HG02852 (cell line): ENCODE results near the gene KLK13.

Source experiments
- ATAC-seq: cut with Tn5 transposase; IDR thresholded peaks from one replicate; pipeline ENCODE4 v1.9.1; 2021; ENCODE audit warnings: mild to moderate bottlenecking, moderate library complexity; ENCODE audit not compliant: unreplicated experiment

Gene KLK13

DNA sequence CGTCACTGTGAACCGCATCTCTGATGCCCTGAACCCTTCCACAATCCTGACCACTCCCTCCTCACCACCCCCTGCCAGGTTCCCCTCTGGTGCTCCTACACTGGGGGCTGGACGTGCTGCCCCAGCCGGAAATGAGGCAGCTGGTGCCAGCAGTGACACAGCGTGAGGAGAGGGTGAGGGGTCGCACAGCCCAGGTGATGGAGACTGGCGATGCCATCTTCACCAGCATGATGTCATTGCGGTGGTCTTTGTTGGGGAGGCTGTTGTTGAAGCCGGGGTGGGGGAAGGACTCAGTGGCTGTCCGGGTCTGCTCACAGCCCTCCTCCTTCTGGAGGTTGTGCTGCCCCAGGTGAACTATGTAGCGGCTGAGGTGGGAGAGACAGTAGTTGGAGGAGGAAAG is 40.9 kb downstream of the KLK13 start:
- ATAC-seq = no peak

DNA sequence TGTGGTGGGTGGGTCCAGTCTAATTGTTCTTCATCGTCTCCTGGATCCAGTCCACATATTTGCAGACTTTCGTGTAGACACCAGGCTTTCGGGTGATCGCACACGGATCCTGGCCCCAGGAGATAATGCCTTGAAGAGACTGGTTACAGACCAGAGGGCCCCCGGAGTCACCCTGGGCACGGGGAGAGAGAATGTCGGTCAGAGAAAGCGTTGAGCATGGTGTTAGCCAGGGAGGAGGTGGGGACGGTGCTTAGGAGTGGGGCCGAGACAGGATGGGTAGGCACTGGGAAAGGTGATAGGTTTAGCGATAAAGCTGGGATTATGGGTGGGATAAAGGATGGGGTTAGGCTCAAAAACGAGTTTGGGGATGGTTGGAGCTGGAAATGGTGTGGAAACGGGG is 42.4 kb downstream of the KLK13 start:
- no peak for ATAC-seq

DNA sequence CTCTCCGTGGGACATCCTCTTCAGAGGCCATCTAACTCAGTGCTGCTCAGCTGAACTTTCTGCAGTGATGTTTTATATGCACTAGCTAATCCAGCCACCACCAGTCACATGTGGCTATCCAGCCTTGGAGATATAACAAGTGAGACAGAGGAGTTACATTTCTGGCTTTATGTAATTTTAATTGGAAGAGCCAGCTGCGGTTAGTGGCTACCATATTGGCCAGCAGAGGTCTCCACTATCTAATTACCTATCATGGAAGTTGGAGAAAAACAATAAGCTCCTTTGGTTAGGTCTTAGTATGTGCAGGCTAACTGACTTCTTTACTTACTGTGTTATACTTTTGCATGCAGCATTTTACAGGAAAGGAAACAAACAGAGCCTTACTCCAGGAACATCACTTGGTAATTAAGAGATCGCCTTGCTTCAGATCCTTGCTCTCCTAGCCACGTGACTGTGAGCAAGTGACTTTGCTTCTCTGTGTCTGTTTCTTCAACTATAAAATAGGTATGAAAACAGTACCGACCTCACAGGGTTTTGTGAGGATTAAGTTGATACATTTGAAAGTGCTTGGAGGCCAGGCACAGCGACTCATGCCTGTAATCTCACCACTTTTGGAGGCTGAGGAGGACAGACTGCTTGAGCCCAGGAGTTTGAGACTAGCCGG is 43.8 kb downstream of the KLK13 start:
- ATAC-seq = no peak

DNA sequence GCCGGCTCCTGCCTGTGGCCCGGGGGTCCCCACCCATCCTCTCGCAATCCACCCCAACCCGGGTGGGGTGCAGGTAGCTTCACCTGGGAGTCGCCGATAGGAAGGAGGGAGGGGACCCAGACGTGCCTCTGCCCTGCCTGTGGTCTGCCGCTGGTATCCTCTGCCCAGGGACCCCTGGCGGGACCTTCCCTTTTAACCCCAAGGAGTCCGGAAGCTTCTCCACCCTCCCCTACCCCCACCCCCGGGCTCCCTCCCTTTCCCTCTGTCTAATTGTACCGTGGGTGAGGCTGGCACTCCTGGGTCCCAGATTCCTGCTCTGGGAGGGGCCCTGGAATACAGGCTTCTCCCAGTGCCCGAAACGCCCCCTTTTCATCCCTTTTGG is 45.4 kb downstream of the KLK13 start, which contains the start of gene KLK10:
Gene KLK10 (minus strand): TSS at position 166 of the 382 bp plus-strand sequence. CDS start 579 bp downstream, outside the sequence.
- ATAC-seq = no peak

DNA sequence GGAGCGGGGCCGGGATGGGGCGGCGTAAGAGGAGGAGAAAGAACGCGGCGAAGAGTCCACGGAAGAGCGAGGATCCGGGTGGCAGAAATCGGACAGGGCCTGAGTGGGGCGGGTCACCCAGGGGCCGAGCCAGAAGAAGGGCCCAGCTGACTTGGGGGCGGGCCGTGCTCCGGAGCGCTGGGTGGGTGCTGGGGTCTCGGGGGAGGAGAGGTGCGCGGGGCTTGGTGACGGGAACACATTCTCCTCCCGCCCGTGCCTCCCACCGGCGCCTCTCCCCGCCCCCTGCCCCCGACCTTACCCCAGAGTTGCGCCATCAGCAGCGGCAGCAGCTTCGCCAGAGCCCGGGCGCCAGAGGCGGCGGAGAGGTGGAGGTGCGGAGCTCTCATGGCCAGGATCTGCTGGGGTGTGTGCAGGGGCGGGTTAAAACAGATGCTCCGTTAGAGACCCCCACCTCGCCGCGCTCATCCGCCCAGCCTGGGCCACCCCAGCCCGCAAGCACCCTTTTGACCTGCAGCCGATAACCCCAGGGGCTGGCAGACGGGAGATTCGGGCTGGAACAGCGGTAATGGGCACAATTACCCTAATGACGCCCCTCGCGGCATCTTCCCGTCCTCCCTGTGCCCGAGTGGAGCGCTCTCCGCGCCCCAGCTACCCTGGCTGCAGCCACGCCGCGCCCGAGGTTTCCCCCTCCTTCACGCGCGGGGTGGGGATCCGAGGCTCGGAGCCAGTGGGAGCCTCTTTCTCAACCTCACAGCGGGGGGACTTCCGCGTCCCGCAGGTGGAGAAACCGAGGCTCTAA is 45.9 kb downstream of the KLK13 start:
- ATAC-seq = no peak

DNA sequence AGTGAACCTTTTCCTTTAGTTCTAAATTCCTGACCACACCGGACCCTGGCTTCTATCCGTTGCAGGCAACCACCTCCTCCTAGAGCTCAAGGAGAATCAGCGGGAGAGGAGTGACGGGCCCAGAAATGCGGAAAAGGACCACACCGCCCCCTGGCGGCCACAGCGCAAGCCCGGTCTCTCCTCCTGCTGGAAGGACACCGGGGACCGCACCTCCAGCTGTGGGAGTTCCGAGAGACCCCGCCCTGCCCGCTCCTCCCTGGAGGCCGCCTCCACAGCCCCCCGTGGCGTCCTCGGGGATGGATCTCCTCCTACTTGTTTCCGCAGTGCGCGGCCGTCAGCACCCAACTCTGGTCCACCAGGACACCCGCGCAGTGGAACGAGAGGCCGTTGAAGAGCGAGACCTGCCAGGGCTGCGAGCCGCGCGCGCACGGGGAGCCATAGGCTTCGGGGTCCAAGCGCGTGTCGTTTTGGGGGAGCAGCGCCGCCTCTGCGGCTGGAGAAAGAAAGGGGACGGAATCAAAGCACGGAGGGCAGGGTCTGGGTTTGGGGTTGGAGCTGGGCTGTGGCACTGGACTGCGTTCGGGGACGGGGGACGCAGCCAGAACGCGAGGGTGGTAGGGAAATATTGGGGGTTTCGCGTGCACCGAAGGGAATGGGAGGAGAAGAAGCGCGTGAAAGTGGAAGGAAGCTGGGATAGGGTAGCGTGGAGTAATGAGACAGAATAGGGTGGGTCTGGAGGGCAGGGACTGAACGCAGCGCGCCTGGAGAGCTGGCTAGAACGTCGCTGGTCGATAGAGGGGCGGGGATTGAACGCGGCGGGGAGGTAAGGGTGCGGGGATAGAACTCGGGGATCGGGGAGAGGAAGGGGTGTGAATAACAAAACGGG is 47.9 kb downstream of the KLK13 start:
- no peak for ATAC-seq

DNA sequence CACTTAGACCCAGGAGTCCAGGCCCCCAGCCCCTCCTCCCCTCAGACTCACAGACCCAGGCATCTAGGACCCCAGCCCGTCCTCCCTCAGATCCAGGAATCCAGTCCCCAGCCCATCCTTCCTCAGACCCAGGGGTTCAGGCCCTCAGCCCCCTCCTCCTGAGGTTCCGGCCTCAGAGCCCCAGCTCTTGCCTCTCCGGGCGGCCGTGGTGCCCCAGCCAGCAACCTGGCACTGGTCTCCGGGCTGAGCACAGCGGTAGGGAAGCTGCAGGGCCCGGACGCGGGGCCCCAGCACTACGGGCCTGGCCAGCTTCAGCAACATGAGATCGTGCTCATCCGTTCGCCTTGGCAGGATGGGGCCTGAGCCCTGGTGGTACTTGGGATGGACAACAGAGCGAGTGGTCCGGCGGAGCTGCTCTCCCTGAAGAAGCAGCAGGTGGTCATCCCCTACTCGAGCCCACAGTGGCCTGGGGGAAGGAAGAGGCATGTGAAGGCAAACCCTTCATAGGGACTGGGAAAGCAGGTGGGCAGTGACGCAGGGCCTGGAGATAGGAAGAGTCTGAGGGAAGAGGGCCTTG is 49.1 kb downstream of the KLK13 start:
- ATAC-seq = no peak

DNA sequence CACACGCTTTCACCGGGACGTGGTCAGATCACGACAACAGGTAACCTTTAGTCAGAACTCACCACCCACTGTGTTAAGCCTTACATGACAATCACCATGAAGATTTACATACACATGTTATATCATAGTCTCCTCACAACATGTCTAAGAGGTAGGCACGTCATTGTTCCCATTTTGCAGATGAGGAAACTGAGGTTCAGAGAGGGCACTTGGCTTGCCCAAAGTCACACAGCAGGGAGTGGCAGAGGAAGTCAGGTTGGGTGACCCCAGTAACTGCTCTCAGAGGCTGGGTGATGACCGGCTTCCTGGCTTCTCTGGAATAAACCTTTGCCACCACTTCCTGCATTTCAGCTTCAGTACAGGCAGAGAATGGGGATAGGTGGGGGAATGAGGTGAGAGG is 50.6 kb downstream of the KLK13 start:
- ATAC-seq = no peak

DNA sequence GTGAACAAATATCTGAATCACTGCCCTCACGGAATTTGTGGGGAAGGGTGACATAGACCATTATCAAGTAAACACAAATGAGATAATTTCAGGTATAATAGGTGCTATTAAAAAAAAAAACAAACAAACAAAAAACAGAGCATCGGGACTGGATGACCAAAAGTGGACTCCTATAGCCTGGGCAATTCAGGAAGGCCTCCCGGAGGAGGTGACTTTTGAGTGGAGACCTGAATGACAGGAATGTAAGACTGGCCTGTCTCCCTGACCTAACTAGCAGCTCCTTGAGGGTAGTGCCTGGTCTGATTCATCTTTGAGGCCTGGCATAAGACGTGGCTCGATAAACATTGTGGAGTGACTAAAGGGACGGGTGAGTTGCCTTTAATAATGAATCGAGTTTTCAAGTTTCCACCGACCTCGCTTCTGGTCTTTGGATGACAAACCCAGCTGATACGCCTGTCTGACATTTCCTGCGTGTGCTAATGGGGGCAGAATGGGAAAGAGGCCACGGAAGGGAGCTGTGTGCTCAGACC is 52.2 kb downstream of the KLK13 start:
- no peak for ATAC-seq

DNA sequence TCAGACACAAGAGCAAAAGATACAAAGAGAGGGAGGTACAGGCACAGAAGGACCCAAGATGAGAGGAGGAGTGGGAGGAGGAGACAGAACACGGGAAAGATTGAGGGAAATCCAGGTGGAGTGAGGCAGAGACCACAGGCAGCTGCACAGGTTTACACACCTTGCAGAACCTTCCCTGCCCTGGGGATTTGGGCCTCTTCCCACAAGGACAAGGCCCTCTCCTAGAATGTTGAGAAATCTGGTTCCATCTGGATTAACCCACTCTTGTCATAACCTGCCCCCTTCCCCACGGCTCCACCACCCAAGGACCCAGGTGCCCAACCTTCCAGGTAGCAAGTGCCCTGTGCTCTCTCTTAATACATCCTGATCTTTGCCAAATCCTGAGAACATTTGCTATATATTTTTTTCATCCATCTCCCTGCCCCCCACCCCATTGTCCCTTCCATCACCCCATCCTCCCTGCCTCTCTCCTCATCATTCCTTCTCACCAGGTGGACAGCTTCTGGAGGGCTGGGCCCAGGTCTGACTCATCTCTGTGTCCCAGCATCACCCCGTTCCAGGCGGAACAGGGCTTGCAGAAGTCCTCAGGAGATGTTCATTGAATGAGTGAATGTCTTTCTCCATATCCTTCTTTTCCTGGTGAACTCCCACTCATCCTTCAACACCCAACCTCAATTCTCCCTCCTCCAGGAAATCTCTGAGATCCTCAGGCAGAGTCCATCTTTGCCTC is 54.7 kb downstream of the KLK13 start:
- ATAC-seq = no peak

DNA sequence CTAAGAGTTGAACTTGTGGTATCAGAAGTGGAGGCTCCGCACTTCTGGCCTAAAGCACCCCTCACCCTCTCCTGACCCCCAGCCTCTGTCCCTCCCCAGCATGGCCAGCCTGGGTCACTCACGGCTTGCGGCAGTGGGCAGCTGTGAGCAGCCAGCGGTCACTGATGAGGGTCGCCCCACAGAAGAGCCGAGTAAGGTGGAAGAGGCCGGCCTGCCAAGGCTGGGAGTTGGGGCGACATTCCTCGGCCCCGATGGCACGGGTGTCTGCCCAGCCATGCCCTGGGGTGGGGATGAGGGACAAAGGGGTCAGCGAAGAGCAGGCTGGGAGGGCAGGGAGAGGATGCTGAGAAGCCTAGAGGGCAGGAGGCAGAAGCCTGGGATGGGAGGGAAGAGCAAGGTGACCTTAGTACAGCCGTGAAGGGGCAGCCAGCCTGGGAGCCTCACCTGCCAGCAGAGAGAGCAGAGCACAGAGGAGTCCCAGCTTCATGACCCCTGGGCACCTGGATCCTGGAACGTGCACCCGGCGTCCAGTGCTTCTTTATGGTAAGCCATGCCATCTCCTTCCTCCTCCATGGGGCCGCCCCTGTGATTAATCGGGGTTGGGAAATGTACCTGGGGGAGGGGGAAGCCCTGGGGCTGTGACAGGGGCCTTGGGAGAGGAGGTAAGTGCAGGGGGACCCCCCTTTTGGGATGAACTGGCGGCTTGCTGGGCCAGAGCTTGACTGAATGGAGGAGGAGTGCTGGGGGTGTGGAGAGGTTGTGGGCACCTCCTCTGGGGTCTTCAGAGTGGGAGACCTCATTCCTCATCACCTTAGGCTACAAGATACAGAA is 55.6 kb downstream of the KLK13 start:
- ATAC-seq = no peak

DNA sequence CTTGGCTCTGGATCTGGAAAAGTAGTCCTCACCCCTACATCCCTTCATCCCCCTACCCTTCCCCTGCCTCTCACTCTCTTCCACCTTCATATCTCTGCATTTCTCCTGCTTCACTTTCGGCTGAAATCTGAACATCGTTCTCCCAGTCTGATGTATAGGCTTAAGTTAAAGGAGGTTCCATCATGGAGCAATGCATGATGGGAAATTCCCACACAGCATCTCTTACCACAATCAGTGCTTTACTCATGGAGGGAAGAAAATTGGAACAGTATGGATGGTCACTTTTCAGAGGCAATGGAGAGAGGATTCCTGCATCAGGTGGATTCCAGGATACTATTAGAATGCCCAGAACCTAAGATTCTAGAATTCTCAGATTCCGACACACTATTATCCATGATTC is 57.4 kb downstream of the KLK13 start:
- ATAC-seq = no peak

DNA sequence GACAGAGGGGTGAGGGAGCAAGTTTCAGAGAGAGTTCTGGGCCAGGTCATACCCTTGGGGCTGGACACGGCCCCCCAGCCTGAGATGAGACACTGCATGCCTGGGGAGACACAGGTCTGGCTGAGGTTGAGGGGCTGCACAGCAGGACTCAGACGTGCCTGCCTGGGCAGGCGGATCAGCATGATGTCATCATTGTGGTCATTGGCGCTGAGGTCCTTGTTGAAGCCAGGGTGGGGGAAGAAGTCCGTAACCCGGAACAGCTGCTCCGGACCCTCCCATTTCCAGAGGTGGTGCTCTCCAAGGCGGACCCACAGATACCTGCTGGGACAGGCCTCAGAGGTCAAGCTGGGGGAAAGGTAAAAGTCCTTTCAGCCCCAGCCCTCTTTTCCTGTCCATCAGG is 58.5 kb downstream of the KLK13 start:
- no peak for ATAC-seq
